Vagina (tissue), 2 donors: Measurements from ENCODE around the gene MCCC2.

Experiments used
- CTCF ChIP-seq, 3 experiments: fragments of 450-650 bp in 2 of 3; fragments of 200-600 bp in 1 of 3; sonication (generic) in 1 of 3; IDR thresholded peaks; one replicate each; pipeline ENCODE4 v1.5.1; 2017 to 2019; ENCODE audit warnings: antibody characterized with exemption in 3 of 3, mild to moderate bottlenecking in 2 of 3, moderate library complexity in 2 of 3
- POLR2A ChIP-seq, 2 donors: fragments of 450-650 bp; IDR thresholded peaks; one replicate each; pipeline ENCODE4 v1.6.1; 2017; ENCODE audit warnings: antibody characterized with exemption in 2 of 2, mild to moderate bottlenecking in 2 of 2, moderate library complexity in 2 of 2

DNA sequence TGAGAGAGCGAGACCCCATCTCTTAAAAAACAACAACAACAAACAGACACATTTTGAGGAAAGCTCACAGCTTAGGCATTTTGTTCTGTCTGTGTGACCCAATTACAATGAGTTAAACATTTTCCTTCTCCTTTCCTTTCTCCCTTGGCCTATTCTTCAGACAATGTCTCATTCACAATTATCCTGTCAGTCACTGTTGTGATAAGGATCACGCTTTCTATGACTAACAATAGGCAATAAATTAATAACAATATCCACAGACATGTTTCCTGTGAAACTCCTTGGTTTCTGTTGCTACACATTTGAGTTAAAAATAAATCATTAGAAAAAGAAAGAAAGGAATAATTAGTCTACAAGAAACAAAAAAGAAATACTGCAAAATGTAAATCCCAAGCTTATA, 112.1 kb downstream of the MCCC2 start:
- TF ChIP-seq CTCF (IDR thresholded peaks at IDR 0.05), result no peak
- no peak for TF ChIP-seq POLR2A (IDR thresholded peaks at IDR 0.05)
